ENCODE results near the gene DYNLT5.
"Not testable (repeated sequence)": the region's sequence is repeated elsewhere in the genome, so short reads cannot be mapped to it uniquely, and the experiment has no call there.

The DYNLT5 gene, protein sequence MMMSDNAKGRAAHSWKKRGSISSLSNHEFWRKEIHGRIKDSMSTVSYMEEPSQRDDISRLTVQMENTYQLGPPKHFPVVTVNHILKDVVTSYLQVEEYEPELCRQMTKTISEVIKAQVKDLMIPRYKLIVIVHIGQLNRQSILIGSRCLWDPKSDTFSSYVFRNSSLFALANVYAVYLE

DNA sequence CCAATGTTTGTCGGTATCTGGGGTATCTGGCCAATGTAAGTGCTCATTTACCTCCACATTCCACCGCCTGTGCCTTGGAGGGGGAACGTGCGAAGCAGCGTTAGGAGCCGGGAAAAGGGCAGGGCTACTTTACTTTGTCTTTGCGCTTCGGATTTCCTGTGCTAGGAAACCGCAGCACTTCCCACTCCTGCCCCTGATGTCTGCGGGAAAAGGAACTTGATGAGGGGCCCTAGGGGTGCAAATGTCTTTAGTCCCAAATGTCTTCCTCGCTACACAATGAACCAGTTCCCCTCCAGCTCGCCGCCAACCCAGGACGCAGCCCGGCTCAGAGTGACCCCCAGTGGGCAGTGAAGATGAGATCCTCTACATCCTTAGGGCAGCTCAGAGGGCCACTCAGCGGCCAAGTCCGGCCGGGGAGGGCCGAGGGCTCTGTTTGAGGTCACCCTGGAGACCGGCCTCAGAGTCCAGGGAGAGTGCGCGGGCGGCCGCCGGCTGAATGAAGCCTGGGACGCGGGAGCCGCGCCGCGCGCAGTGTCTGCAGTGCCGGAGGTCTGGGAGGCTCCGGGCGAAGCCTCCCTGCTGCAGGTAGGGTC lies at the start of gene DYNLT5:
DYNLT5 (plus strand) TSS at position 460 of the 593 bp plus-strand sequence. CDS start 2,200 bp downstream, outside the sequence.
- peak; percentile 17 for DNase-seq
- ATAC-seq, result no peak

DNA sequence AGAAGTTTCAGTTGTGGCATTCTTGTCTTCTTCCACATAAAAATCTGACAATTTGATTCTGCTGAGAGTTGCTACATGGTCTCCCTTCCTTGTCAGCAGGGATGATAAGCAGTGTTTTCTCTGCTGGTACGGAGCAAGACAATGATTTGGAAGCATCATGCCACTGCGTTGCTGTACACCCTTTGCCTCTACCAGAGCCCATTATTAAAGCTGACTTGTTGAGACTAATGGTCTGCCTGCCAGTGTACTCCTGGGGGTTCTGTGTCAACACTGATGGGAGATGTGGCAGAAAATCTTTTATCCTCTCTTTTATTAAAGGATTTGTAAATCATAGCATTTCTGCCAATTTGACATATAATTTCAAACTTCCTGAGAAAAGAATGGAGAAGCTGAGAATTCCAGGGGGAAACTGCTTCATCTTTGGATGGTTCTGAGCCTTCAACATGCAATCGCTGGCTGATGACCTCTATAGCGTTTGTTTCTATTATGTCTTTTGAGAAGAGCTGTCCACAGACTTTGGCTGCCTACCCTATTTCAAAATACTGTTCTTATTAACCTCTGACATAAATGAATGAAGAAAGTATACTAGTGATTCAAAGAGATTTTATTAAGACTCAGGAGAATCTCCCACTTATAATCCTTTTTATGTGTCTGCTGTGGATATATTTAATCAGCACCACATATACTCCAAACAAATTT lies 47.9 kb upstream of the DYNLT5 start:
- no peak for DNase-seq
- no peak for ATAC-seq

DNA sequence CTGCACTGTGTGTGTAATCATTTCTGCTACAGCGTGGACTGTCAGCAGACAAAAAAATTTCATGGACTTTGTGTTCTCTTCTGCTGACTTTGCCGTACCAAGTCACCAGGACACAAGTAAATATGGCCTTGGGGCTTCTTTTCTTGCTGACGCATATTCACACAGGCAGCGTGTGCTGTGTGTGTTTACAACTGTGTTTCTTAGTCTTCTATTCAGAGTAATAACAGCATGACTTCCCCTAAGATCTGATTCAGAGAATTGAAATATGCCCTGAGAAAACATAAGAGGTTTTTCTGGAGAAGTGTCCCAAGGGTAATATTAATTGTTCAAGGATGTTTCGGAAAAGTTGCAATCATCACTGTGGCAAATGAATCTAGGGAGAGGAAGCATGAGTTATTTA lies 47.1 kb upstream of the DYNLT5 start:
- DNase-seq (no peak), ATAC-seq (no peak)

DNA sequence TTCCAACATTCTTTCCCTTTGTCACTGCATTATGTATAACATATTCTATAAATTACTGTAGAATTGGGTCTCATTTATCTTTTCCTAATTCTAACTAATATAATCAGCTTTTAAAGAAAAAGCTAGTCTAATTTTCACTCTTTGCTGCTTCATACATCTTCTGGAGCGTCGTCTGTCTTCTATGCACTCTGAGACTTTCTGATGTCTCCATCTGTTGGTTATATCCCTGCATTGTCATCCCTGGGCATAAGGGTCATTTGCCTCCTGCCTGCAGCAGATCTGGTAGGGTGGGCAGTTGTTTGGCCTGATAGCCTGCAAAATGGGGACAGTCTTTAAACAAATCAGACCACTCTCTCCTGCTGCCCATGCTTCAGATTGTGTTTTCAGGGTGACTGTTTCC lies 40.8 kb upstream of the DYNLT5 start:
- DNase-seq, result no peak
- no peak for ATAC-seq

DNA sequence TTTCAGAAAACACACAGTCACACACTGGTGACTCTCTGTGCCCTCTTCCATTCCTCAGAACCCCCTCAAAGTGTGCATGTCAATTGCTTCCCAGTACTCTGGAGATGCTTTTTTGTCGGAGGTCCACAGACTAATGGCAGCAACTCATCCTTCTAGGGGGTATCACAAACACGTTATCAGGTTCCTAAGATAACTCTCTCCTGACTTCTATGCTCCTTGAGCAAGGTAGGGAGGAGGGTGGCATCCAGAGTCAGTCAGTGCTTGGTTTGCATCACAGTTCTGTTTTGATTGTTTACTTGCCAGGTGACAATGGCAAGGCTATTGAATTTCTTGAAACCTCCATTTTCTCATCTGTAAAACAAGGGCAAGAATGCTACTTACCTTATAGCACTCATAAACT lies 39.4 kb upstream of the DYNLT5 start:
- DNase-seq, result no peak
- ATAC-seq, result no peak

DNA sequence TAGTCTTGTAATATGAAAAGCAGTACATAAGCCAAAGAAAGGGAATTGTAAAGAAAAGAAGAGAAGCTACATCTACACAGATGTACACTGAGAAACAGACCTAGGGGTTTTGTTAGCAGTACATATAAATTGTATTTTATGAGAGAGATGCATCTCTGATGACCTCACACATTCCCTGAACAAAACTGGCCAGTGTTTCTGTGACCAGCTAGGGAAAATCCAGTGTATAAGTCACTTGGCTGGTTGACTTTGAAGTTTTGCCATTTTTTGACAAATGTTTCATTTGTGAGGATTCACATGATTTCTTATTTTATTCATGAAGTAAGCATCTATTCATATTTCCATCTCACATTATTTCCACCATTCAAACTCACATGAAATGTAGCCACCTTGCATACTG lies 28.3 kb upstream of the DYNLT5 start:
- DNase-seq, result no peak
- no peak for ATAC-seq

DNA sequence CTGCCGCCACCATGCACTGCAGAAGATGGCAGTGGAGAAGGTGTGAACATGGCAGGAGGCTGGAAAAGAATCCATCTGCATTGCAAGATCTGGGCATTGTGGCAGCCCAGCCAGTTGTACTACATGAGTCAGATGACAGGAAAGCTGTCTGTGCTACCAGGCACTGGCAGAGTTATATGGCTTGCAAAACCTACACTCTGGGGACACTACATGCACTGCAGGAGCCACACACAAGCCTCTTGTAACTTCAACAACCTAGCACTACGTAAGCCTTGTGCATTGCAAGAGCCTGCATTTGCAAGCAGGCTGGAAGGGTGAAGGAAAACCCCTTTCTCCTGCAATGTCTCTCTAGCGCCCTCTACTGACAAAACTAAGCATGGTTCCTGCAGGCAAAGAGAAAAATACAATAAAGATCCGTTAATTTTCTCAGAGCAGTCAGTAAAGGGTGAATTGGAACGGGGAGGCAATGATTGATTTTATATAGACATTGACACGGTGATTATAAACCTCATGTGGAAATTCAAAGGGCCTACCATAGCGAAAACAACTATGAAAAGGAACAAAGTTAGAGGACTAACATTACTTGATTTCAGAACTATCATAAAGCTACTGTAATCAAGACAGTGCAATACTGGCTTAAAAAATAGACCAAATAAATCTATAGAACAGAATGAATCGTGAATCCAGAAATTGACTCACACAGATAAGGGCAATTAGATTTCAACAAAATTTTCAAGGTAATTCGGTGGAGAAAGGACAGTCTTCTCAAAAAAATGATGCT lies 26.2 kb upstream of the DYNLT5 start:
- DNase-seq (peak; percentile 55), ATAC-seq (peak; percentile 60)

DNA sequence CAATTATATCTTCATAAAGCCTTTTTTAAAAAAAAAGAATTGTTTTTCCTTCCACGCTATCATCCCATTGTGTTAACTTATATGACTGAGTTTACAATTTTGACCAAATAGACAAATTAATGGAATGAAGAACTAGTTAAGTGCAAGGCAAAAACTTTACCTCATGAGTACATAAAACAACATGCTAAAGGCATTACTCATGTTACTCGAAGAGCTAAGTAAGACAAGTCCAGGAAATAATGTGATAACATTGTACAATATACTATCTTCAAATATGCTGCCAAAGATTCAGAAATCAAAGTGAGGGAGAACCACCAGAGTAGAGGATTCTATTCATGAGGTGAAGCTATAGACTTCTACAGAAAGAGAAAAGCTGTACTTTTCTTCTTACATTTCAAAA lies 24.2 kb upstream of the DYNLT5 start:
- DNase-seq (no peak), ATAC-seq (no peak)

DNA sequence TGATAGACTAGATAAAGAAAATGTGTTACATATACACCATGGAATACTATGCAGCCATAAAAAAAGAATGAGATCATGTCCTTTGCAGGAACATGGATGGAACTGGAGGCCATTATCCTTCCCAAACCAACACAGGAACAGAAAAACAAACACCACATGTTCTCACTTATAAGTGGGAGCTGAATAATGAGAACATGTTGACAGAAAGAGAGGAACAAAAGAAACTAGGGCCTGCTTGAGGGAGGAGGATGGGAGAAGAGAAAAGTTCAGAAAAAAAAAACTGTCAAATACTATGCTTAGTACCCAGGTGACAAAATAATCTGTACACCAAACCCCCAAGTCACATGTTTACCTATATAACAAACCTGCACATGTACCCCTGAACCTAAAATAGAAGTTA lies 23.5 kb upstream of the DYNLT5 start:
- not testable (repeated sequence) for ATAC-seq, DNase-seq

DNA sequence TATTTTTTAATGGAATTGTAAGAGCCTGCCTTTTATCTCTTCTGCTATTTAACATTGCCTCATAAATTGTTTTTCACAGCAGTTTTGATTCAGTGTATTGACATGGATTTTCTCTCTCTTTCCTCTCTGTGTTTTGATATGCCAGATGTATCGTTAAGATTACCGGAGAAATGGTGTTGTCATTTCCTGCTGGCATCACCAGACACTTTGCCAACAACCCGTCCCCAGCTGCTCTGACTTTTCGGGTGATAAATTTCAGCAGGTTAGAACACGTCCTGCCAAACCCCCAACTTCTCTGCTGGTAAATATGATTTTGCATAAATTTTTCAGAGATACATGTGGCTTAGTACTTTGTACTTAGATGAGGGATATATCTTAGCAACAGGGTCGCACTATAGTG lies 23.1 kb upstream of the DYNLT5 start:
- DNase-seq (no peak), ATAC-seq (peak; percentile 29)

DNA sequence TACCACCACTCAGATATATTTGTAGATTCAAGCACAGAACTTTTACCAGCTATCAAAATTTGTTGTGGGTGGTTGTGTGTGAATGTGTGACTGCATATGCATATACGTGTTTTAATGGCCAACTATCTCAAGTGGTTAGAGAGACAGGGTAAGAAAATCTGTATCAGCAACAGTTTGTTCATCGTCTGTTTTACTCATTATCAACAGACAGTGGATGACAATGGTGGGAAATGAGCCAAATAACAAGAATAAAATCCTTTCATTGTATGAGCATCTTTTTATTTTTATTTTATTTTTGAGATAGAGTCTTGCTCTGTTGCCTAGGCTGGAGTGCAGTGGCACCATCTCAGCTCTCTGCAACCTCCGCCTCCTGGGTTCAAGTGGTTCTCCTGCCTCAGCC lies 22.7 kb upstream of the DYNLT5 start:
- ATAC-seq, result no peak
- DNase-seq, result no peak

DNA sequence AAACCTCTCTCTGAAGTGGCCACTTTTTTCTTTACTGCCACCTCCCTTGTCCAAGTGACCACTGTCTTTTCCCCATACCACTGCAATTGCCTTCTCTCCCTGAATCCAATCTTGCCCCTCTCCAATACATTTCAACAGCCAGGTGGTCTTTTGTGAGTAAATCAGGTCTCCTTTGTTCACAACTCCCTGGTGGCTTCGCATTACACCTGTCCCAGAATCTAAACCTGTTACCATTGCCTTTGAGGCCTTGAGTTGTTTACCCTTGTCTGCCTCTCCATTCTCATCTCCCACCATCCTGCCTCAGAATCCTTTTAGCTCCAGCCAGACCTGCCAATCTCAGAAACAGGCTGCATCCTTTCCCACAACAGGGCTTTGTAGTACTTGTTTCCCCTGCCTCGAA lies 21.8 kb upstream of the DYNLT5 start:
- ATAC-seq (no peak), DNase-seq (no peak)

DNA sequence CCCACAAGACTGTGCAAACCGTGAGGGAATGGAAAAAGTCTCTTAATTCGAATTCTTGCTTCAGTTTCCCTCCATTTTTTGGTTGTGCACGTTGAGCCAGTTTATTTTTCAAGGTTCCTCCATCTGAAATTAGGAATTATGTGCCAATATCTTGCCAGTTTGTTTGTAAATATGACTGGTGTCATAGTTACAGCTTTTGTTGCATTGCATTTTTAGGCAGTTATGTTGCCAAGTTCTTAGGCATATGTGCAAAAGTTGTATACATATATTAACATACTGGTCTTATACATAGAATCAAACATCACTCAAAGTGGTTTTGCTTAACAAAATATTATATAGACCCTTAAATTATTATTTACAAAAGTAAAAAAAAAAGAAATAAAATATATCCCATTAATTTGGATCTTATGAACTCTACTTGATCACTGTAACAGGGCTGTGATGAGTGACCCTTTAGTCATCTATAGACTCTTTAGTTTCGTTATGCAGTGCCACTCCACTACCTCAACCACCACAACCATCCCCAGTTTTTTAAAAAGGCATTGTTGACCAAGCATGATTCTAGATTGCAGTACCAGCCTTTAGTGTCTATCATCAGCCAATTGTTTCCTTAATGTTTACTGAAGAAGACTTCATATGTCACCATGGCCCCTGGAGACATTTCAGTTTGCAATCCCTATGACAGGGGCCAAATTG lies 20.9 kb upstream of the DYNLT5 start:
- no peak for ATAC-seq
- DNase-seq, result no peak

DNA sequence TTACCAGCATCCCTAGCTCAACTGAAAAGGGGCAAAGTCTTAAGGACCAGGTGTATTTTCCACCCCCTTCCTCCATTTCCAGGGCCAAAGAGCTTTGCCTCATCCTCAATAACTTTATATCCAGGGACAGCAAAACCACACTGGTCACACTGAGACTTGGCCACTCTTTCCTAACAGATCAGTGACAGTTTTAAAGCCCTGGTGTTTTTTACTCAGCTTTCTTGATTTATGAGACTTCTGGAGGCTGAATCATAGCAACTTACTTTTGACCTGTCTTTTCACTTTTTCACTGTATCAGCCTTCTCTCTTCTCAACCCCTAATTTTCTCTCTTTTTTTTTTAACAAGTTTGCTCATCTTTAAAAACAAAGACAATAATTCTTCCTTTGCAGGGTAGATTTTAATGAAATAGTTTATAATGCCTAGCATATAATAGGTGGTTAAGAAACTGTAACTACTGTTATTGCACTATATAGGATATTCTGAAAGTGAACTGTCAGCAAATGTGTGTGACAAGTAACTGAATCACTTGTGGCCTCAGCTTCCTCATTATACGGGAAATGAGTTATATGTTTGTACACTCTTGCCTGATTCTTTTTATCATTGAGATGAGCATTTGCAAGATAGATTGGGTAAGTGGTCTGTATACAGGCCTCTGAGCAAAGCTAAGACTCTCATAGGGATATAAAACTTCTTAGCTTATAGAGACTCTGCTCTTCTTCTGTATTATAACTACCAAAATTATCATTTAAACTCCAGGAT lies 19.7 kb upstream of the DYNLT5 start:
- DNase-seq (no peak), ATAC-seq (peak; percentile 63)

DNA sequence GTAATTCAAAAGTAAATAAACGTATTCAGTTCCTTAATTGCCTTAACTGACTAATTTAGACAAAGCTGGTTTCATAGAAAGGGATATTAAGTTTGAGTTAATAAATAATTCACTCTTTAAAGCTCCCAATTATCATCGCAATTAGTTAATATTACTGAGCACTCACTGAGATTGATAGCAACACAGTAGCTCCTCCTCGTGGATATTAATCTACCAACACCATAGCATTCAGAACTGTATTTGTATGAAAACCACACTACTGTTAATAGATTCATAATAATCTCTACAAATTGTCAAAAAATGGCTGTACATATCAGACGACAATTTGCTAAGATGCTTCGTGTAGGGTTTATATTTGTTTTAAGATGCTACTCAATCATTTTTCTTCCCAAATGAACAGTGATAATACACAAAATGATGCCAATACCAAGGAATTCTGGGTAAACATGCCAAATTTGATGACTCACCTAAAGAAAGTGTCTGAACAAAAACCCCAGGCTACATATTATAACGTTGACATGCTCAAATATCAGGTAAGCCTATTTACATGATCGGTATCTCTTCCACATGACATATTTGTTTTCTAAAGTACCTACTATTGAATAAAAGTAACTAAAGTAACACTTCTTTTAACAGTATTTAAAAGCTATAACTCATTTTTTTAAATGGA lies 18.8 kb upstream of the DYNLT5 start:
- ATAC-seq, result no peak
- DNase-seq, result no peak

DNA sequence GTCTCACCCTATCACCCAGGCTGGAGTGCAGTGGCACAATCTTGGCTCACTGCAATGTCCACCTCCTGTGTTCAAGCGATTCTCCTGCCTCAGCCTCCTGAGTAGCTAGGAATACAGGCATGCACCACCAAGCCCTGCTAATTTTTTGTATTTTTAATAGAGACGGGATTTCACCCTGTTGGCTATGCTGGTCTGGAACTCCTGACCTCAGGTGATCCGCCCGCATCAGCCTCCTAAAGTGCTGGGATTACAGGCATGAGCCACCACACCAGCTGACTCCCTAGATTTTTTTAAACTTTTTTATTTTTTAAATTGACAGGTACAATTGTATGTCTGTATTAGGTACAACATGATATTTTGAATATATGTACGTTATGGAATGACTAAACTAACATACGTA lies 17.7 kb upstream of the DYNLT5 start:
- ATAC-seq, DNase-seq: not testable (repeated sequence)

DNA sequence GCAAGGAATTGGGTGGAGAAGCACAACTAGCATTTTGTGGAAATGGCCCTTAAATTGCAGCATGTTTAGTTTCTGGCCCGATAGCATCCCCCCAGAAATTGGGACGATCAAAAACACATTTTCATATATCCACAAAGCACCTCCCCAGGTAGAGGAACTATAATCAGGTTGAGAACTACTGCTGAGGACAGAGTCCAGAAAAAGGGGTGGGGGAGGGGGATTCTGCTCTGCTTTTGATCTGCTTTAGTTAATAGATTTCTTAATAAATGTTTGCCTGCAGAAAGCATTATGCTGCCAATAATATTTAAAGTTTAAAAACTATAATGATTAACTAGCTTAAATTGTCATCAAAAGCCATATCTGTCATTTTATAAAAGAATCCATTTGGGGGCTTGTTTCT lies 14.4 kb upstream of the DYNLT5 start:
- DNase-seq (no peak), ATAC-seq (no peak)

DNA sequence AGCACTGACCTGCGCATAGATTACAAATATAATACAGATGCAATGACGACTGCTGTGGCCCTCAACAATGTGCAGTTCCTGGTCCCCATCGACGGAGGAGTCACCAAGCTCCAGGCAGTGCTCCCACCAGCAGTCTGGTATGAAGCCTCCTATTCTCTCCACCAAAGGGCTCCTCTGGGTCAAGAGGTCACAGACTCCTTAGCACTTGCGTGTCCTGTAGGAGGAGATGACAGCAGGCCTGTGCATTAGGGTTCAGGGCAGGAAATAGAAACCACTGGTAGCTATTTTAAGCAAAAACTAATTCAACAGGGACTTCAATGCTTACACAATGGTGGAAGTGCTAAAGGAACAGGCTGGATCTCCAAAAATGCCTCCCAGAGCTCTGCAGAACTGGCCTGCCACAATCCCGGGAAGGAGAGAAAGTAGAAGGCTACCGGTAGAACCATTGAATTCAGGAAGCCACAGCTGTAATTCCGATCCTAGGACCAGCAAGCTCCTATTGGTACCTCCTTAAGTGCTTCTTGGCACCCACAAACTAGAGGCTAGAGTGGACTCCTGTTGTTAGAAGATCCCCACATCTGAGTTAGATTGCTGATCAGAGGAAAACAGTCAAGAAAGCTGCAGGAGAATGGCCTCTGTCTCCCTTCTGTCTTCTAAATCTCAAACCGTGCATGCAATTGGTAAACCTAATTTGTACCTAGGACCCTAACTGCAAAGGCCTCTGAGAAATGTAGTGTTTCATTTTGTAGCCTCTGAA lies 12.7 kb upstream of the DYNLT5 start:
- DNase-seq (no peak), ATAC-seq (no peak)

DNA sequence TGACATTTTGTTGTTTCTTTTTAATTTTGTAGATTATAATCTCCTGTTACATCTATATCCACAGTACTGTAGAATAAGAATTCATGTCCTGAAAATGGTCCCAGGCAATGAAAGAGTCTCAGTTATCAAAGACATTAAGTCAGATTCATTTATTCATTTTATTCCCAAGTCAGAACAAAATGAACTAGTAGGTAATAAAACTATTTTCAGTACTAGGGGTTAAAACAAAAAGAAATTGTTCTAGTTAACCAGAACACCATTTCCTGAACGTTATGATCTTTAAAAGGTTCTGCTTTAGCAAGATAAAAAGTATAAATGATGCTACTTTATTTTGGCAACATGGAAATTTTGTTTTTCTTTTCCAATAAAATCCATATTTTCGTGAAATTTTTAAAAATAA lies 6.8 kb upstream of the DYNLT5 start:
- ATAC-seq, result no peak
- DNase-seq, result no peak

DNA sequence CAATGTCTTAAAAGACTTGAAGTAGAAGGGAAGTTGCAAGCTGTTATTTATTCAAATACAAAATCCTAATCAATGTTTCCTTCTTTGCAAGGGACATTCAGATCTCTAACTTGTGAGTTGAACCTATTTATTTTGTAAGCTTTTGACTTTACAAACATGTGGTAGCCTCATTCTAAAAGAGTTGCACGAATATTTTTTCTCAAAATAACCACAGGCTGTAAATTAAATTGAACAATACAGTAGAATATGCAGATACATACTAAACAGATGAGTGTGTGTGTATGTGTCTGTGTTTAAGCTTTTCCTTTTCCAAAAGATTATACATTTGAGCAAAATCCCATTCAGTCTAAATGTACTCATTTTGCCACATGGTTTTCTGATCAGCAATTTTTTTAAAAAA lies 4.8 kb upstream of the DYNLT5 start:
- ATAC-seq (no peak), DNase-seq (no peak)
